ENCODE results near the gene LGALS9.
"Not testable (repeated sequence)": the region's sequence is repeated elsewhere in the genome, so short reads cannot be mapped to it uniquely, and the experiment has no call there.

The LGALS9 gene

DNA sequence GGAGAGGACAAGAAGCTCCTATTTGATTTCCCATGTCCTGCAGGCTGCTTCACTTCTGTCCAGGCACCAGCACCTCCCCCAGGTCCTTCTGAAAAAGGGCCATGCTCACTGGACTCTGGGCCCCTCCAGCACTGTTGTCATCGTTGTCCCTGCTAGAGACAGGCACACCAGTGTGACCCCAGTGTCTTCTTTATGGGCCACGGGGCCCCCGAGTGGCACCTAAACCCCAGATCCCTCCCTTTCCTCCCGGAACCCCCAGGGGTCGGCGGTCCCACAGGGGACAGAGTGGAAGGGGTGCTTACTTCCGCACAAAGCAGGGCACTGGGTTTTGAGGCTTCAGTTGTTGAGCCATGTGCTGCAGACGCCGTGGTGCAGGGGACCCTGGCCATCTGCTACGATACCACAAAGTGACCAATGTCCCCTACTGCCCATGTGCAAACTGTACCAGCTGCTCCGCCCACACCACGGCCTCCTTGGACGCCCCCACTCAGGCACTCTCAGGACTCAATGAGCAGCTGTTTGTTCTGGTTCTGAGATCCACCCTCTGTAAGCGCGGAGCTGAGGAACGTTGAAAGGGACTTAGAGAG is 24.6 kb downstream of the LGALS9 start:
- DNase-seq, result not testable (repeated sequence)

DNA sequence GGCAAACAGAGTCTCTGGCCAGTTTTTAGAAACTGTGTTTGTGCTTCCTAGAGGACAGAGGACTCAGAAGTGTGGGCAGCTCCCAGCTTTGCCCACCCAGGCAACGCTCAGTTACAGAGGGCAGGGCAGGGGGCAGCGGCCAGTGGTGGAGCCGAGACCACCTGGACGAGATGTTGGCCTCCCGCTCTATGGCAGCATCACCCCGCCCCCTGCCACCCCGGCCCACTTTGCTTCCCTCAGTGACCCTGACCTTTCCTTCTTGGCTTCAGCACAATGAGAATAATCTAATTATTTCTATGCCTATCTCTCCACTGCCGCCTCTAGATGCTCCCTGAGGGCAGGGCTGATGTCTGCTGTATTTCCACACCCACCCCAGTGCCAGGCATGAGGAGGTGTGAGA is 25.6 kb downstream of the LGALS9 start:
- not testable (repeated sequence) for DNase-seq

DNA sequence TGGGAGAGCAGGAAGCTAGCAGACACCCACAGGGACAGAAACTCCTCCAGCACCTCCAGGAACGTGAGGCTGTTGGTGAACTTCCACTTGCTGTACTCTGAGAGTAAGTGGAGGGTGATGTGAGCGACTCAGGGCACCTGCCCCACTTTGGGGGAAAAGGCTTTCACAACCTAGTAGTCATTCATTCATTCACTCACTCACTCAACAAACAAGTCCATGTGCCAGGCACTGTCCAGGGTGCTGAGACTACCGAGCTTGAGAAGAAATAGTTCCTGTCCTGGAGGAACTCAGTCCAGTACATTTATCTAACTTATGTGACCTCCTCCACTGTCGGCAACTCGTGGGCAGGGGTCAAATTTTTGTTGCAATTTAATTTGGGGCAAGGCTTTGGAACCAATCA is 26.6 kb downstream of the LGALS9 start:
- DNase-seq, result no peak

DNA sequence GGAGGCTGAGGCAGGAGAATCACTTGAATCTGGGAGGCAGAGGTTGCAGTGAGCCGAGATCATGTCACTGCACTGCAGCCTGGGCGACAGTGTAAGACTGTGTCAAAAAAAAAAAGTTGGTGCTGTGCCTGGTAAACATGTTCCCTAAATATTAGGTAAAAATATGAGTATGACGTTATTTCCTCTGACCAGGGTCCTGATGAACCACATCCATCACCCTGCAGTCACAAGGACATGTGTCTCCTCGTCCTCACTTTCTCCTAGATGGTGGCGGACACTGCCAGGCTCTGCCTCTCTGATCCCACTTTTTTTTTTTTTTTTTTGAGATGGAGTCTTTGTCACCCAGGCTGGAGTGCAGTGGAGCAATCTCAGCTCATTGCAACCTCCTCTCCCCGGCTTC is 28.7 kb downstream of the LGALS9 start:
- no peak for DNase-seq

DNA sequence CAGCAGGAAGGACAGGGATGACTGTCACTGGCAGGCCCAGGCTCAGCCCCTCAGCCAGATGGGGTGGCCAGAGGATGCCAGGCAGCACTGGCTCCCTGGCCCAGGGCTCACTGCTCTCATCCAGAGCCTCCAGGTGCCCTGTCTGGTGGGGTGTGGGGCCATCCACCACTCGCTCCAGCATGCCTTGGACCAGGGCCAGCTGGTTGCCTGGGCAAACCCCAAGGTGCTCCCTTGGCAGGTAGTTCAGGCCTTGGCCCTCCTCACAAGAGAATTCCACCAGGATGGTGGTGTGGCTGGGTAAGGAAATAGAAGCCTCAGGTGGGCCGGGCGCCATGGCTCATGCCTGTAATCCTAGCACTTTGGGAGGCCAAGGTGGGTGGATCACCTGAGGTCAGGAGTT is 29.4 kb downstream of the LGALS9 start:
- DNase-seq, result no peak

DNA sequence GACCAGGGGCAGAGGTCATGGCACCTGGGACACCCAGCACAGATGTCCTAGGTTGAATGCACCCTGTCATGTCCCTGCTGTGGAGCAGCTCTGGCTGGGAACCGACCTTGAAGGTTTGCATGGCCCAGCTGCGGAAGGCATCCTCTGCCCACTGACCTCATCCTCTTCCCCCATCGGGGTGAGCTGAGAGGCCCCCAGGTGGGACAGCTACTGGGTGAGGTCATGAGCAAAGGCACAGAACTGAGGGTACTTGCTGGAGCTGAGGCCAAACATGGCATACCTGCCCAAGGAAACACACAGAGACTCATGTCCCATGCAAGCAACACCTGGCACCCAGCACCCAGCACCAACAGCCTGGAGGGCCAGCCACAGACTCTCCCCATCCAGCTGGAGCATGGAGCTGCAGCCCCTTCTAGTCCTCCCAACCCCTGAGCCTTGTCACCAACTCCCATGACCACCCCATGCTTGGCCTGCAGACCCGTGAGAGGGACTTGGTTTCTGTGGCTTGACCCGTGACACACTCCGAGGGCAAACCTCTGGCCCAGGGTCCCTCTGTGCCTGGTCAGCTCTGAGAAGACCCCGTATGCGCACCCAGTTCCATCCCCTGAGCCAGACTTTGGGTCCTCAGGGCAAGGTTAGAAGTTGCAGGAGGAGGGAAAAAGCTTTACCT is 33.1 kb downstream of the LGALS9 start:
- no peak for DNase-seq

DNA sequence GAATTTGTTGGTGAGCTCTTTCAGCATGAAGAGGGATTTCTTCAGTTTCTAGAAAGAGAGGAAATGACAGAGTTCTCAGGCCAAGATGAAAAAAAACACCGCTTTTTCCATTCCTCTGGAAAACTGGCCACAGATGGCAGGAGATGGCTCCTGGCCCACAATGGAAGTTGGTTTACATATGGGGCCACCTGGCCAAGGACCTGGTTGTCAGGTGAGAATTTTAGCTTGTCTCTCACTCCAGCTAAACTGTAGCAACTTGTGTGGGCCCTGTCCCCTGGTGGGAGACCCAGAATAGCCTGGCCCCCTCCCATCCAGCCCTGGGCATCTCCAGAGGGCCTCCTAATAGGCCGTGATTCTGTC is 33.6 kb downstream of the LGALS9 start:
- no peak for DNase-seq

DNA sequence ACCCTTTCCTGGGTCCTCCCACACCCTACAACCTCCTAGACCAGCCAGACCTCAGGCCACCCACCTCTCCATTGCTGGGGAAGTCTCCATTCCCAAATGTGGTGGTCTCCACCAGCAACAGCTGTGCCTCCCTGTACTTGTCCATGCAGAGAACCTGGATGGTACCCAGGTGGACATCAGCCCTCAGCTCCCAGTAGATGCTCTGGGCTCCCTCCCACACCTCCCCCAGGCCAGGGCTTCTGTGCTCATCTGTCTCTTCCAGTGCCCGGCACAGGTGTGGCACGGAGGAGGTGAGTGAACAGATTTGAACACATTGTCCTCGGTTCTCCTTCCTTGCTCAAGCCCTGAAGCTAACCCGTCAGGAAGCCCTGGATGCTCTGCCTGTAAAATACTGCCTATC is 34.6 kb downstream of the LGALS9 start:
- DNase-seq, result no peak

DNA sequence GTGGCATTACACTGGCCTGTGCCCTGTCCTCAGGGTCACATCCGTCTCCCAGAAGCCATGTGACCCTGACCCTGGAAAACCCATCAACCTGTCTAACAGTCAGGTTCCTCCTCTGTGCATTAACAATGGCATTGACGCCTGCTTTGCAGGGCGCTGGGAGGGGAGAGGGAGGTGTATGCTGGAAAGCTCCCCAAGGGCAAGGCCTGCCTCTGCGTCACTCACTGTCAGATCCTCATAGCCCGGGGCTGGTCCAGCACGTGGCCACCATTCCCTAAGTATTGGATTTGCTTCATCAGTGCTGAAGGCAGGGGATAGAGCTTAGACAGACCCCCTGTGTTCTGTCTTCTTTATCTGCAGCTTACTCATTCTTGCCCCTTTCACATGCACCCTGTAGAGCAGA is 35.3 kb downstream of the LGALS9 start:
- not testable (repeated sequence) for DNase-seq

DNA sequence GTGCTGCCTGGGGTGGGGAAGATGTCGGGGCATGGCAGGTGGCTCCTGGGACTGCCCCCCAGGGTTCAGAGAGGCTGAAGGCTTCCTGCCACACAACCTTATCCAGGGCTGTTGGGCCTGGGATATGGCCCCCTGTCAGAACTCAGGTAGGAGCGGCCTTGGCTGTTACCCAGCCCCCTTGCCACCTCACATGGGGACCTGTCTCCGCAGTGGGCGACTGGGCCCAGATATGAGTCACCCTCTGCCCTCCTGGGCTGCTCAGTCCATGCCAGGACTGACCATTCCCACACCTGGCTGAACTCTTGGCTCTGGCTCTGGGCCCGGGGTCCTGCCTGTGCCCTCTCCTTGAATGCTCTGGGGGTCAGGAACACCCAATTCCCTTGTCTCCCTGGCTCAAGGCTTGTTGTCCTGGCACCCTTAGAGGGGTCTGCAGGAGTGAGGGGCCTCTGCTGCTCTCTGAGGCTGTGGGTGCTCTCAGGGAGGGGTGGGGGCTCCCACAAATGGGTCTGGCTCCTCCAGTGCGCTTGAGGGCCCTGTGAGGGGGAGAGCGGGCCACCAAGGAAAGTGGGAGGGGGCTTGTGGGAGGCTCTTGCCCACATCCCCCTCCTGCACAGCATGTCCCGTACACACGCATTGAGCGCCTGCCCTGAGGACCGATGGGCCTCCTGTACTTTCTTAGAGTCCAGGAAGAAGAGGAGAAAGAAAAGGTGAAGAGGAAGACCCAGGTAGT is 36.0 kb downstream of the LGALS9 start:
- no peak for DNase-seq

DNA sequence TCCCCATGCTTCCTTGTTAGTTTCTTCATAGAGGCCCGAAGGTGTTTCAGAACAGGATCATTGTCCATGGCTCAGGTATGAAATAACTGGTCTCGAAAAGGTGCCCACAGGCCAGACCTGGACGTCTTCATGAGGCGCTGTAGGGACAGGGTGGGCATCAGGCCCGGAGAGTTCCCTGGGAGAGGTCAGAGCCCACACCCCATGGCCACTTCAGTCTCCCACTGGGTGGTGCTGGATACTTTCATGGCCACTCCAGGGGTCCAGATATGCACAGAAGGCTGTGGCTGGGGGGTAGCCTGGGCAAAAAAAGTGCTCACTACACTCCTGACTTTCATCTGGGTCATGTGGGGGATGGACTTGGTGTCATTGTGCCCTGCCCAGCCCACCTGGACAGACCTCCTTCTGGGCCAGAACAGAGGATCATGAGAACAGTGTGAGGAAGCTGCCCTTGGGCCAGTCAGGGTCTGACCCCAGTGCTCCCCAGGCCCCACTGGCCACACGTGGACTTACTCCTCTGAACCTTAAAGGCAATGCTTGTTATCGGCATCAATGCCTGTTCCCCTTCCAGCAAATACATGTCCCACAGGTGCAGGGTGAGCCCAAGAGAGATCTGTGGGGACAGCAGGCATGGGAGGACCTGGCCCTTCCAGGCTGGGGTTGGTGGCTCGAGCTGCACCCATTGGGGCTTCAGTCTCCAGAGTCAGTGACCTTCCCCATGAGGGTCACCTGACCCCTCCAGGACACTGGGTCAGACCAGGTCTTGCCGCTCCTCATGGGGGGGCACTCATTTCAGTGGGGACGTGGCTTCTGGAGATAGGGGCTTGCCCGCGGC is 36.9 kb downstream of the LGALS9 start:
- no peak for DNase-seq

DNA sequence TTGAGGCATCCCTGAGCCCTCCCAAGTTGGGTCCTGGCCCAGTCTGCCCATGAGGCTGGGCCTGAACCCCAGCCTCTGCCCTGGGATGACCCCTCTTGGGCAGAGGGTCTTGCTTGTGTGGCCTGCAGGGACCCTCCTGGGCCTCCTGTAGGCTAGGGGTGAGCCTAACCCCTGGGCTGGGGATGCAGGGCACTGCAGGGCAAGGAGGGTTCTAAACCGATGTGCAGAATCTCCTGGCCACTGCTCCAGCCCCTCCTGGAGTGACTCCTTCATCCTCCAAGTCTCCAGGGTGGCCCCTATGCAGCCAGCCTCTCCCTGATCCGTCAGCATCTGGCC is 37.5 kb downstream of the LGALS9 start:
- no peak for DNase-seq

DNA sequence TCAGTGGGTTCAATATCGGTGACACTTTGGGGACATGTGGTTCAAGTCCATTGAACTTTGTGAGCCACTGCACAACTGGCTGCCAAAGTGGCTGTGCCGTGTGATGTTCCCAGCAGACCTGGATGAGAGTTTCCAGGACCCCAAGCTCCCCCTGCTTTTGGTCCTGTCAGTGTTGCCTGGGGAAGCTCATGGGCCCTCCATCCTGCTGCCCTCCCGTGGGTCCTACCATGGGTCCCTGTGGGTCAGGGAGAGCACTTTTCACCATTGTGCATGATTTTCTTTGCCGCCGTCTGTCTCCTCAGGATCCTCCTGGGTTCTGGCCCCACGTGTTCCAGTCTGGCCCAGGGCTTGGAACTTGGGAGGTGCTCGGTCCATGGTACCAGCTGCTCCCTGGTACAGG is 38.1 kb downstream of the LGALS9 start:
- DNase-seq, result no peak

DNA sequence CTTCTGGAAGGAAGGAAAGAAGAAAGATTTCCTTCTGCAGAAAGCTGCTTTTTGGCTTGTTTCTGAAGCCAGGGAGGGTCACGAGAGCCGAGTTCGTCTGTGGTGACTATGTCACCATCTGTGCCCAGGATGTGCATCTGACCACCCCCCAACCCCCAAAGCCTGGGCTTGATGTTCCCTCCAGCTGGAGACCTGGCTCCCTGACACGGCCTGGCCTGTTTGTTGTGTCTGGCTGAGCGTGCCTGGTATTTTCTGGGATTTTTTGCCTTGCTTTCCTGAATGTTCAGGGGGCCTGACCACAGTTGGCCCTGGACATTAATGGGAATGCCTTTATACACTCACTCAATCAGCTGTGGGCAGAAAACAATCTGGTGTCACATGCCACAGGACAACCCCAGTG is 38.9 kb downstream of the LGALS9 start:
- no peak for DNase-seq

DNA sequence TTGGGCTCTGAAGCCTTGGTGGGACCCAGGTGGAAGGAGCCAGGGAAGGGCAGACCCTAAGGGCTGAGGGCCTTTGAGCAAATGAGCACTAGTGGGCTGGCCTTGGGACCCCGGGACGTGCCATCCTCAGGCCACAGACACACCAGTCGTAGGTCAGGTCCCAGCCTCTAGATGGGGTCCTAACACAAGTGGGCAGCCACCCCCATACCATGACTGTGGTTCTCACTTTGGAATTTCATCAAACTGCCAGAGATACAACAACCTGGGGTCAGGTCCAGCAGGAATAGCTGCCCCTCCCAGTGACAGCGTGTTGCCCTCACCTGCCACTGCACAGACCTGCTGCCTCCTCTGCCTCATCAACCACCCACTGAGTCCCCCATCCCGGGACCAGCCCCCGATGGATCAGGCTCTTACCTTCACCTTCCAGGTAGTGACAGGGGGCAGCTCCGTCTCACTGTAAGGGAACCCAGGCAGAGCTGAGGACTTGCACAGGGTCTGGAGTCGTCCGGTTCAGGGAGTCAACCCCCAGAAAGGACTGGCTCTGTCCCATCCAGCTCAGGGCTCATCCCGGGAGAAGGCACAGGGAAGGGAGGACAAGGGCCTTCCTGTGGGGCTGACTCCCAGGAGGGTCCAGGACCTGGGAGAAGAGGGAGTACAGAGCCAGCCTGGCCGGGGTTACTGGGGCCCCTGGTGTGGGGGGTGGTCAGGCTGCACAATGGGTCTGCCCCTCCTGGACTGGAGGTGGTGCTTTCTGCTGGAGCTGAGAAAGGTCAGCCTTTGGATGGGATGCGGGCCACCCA is 40.0 kb downstream of the LGALS9 start:
- DNase-seq, result no peak

DNA sequence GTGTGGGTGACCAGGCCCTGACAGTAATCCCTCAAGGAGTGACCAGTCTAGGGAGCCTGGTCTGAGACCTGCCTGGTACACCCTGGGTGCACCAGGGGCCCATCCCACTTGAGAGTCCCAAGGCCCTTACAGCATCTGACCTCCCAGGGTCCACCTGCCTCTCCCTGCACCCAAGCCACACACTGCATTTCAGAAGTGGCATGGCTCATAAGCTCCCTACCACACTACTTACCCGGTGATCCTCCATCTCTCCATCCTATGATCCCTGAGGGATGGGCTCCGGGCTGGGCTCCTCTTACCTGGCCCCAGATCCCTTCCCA is 40.6 kb downstream of the LGALS9 start:
- no peak for DNase-seq

DNA sequence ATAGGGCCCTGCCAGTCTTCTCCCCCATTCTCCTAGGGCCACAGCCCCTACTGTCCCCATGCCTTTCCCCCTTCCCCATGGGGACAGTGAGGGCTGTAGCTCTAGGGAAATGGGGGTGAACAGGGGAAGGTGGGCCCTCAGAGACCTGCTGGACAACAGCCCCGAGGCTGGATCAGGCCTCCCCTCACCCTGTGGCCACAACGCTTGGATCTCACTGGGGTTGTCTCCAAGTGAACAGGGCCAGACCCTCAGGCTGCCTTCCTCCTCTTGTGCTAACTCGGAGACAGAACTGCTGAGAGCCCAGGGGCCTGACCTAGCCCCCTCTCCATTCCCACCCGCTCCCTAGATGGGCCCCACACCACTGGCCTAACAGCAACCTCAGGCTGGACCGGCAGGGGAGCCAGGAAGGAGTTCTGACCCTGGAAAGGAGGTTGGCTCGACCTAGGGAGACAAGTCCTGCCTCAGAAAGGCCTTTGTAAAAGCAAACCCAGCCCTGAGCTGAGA is 41.0 kb downstream of the LGALS9 start:
- not testable (repeated sequence) for DNase-seq

DNA sequence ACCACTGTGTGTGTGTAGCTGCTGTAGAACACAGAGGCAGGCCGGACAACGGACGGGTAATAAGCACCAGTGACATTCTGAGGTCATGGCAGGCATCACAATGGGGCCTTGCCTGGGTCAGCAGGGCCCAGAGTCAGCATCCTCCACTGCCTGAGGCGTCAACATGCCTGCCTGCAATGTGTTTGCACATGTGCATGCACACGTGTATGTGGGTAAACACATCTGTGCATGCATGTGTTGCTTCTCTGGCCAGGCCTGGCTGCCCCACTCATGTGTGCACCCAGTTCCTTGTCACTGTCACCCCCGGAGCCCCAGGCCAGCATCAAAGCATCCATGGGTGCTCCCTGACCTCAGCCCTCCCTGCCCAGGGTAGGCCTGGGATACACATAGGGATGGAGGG is 43.3 kb downstream of the LGALS9 start:
- no peak for DNase-seq

DNA sequence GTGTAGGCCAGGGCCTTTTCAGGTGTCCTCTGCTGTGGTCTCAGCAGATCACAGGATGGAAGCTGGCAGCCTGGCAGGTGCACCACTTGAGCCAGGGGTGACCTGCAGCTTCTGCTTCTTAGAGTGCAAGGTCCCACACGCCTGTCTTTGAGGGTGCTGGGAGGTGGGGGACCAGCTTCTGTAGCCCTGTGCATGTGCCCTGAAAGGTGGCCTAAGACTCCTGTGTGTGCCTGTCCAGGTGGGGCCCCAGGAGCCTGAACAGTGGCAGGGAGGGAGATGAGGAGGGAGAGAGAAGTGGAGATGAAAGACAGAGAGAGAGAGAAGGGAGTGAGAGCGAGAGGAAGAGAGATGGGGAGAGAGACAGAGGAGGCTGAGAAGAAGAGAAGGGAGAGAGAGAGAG is 46.2 kb downstream of the LGALS9 start:
- DNase-seq, result no peak

DNA sequence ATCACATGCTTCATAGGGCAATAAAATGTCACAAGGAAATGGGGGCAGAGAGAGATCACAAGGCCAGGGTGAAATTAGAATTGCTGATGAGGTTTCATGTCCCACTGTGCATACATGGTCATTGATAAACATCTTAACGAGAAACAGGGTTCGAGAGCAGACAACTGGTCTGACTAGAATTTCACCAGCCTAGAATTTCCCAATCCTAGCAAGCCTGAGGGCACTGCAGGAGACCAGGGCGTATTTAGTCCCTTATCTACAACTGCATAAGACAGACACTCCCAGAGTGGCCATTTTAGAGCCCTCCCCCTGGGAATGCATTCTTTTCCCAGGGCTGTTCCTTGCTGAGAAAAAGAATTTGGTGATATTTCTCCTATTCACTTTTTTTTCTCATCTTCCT is 55.3 kb downstream of the LGALS9 start:
- not testable (repeated sequence) for DNase-seq

DNA sequence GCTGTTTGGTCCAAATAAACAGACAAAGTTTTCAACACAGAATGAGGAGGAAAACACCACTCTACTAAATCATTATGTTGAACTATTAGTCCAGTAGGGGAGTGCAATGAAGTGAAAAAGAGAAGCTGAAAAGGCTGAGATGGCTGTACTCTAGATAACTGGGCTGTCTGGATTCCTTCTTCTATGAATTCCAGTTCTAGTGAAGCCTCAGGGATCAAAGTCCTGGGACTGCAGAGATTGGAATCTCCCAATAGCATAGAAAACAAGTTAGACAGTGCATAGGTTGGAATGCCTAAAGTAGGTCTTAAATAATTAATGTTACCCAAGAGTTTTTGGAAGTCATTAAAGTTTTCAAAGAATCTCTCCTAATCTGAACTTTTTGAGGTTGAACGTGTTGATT is 59.9 kb downstream of the LGALS9 start:
- DNase-seq, result no peak

DNA sequence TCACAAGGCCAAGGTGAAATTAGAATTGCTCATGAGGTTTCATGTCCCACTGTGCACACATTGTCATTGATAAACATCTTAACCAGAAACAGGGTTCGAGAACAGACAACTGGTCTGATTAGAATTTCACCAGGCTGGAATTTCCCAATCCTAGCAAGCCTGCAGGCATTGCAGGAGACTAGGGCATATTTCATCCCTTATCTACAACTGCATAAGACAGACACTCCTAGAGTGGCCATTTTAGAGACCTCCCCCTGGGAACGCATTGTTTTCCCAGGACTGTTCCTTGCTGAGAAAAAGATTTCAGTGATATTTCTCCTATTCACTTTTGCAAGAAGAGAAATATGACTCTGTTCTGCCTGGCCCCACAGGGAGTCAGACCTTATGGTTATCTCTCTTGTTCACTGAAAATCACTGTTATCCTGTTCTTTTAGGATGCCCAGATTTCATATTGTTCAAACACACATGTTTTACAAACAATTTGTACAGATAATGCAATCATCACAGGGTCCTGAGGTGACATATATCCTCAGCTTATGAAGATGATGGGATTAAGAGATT is 64.3 kb downstream of the LGALS9 start:
- DNase-seq, result peak in 1 of 2 experiments; percentile 14
